Measurements from ENCODE around the gene MINDY4.

The MINDY4 gene

GRCh38 chr7:30743371-30744074, 27.7 kb upstream of the MINDY4 start:
- DNase-seq: no peak

- no peak for DNase-seq
These were observed 27.2 kb upstream of the MINDY4 start for GRCh38 chr7:30744075-30744417.

- no peak for DNase-seq
These were observed 25.8 kb upstream of the MINDY4 start for GRCh38 chr7:30745261-30745941.

- no peak for DNase-seq
These were observed 21.2 kb upstream of the MINDY4 start for GRCh38 chr7:30750010-30750409.

- no peak for DNase-seq
These were observed 20.2 kb upstream of the MINDY4 start for GRCh38 chr7:30750683-30751650.

GRCh38 chr7:30751696-30752273, 19.4 kb upstream of the MINDY4 start, which contains the start of gene INMT:
Gene INMT, plus strand, starts transcription at chr7:30752135. Its CDS starts 16 bp downstream, at chr7:30752151.
- no peak for DNase-seq

- DNase-seq: no peak
These were observed 18.7 kb upstream of the MINDY4 start for GRCh38 chr7:30752484-30752883.

GRCh38 chr7:30752979-30753378, 18.2 kb upstream of the MINDY4 start:
- no peak for DNase-seq

- DNase-seq: no peak
These were observed 16.8 kb upstream of the MINDY4 start for GRCh38 chr7:30754315-30754877.

GRCh38 chr7:30755384-30756154, 15.6 kb upstream of the MINDY4 start:
- DNase-seq: no peak

GRCh38 chr7:30757342-30757692, 13.9 kb upstream of the MINDY4 start:
- DNase-seq: no peak

GRCh38 chr7:30760514-30761213, 10.6 kb upstream of the MINDY4 start:
- no peak for DNase-seq

- DNase-seq: no peak
These were observed 9.7 kb upstream of the MINDY4 start for GRCh38 chr7:30761214-30762156.

GRCh38 chr7:30764030-30764975, 6.9 kb upstream of the MINDY4 start:
- DNase-seq: no peak

GRCh38 chr7:30765408-30765807, 5.8 kb upstream of the MINDY4 start:
- DNase-seq: no peak

- no peak for DNase-seq
These were observed 408 bp upstream of the MINDY4 start for GRCh38 chr7:30770845-30771173.

- DNase-seq: no peak
These were observed 736 bp downstream of the MINDY4 start for GRCh38 chr7:30771880-30772425.

- DNase-seq: no peak
These were observed 1.8 kb downstream of the MINDY4 start for GRCh38 chr7:30772984-30773383.

GRCh38 chr7:30775992-30776391, 4.8 kb downstream of the MINDY4 start:
- no peak for DNase-seq

All from activated naive CD4-positive, alpha-beta T cell treated with anti-CD3 and anti-CD28 coated beads, Interleukin-2, amount 50 U/mL, for 16 hours (primary cell).